H9 (cell line): ENCODE data around the gene CD80. TPM values are rescaled to one million over a fixed set of nuclear protein-coding genes. Genes with fewer than 3 reads are reported as not detected.

Experiments
- DNase-seq: peaks from one replicate; pipeline ENCODE4 v3.0.0-alpha.2; 2017
- H2AFZ ChIP-seq: one replicate; pipeline ENCODE4 v1.6.1; 2013; ENCODE audit warnings: mild to moderate bottlenecking, low read length, control low read depth, moderate library complexity
- H2AK5ac ChIP-seq: 2 replicates; pipeline ENCODE4 v1.6.1; 2013; ENCODE audit warnings: low read length, control low read depth, mixed read lengths; ENCODE audit not compliant: insufficient read length
- H2BK120ac ChIP-seq: one replicate; pipeline ENCODE4 v1.6.1; 2013; ENCODE audit warnings: low read depth, mild to moderate bottlenecking, low read length, control low read depth, inconsistent platforms; ENCODE audit not compliant: poor library complexity, severe bottlenecking
- H2BK12ac ChIP-seq: 2 replicates; pipeline ENCODE4 v1.6.1; 2013; ENCODE audit warnings: low read length, control low read depth, mixed read lengths, low read depth; ENCODE audit not compliant: insufficient read length
- H2BK15ac ChIP-seq: 2 replicates; pipeline ENCODE4 v1.6.1; 2013; ENCODE audit warnings: low read depth, low read length, control low read depth
- H2BK20ac ChIP-seq: one replicate; pipeline ENCODE4 v1.6.1; 2013; ENCODE audit warnings: low read depth, mild to moderate bottlenecking, low read length, control low read depth, inconsistent platforms; ENCODE audit not compliant: poor library complexity, severe bottlenecking
- H2BK5ac ChIP-seq: 2 replicates; pipeline ENCODE4 v1.6.1; 2013; ENCODE audit warnings: low read length, control low read depth, mixed read lengths; ENCODE audit not compliant: insufficient read length
- H3K14ac ChIP-seq: 2 replicates; pipeline ENCODE4 v1.6.1; 2013; ENCODE audit warnings: low read length, control low read depth; ENCODE audit not compliant: insufficient read depth
- H3K18ac ChIP-seq: 2 replicates; pipeline ENCODE4 v1.6.1; 2013; ENCODE audit warnings: low read depth, mild to moderate bottlenecking, mixed read lengths, low read length, control low read depth; ENCODE audit not compliant: insufficient read length
- H3K23ac ChIP-seq: 2 replicates; pipeline ENCODE4 v1.6.1; 2013; ENCODE audit warnings: low read length, control low read depth, mixed read lengths, low read depth; ENCODE audit not compliant: insufficient read length
- H3K23me2 ChIP-seq: 2 replicates; pipeline ENCODE4 v1.6.1; 2013; ENCODE audit warnings: low read depth, mild to moderate bottlenecking, mixed read lengths, low read length, control low read depth; ENCODE audit not compliant: insufficient read length, poor library complexity, severe bottlenecking
- H3K27ac ChIP-seq: 2 replicates; pipeline ENCODE4 v1.5.1; 2013; ENCODE audit warnings: low read length, control low read depth, mixed read lengths, low read depth; ENCODE audit not compliant: insufficient read length
- H3K27me3 ChIP-seq: 2 replicates; pipeline ENCODE4 v1.6.1; 2013; ENCODE audit warnings: low read length, control low read depth, inconsistent platforms; ENCODE audit not compliant: insufficient read depth
- H3K4ac ChIP-seq: 2 replicates; pipeline ENCODE4 v1.6.1; 2013; ENCODE audit warnings: low read depth, mild to moderate bottlenecking, control low read depth, inconsistent platforms, low read length, moderate library complexity
- H3K4me1 ChIP-seq: 2 replicates; pipeline ENCODE4 v1.6.1; 2013; ENCODE audit warnings: low read length, control low read depth, inconsistent platforms; ENCODE audit not compliant: insufficient read depth
- H3K4me2 ChIP-seq: 2 replicates; pipeline ENCODE4 v1.6.1; 2013; ENCODE audit warnings: low read length, control low read depth, mixed read lengths; ENCODE audit not compliant: insufficient read length, insufficient read depth
- H3K56ac ChIP-seq: 2 replicates; pipeline ENCODE4 v1.6.1; 2013; ENCODE audit warnings: low read depth, mild to moderate bottlenecking, mixed read lengths, low read length, control low read depth; ENCODE audit not compliant: insufficient read length
- H3K79me1 ChIP-seq: 2 replicates; pipeline ENCODE4 v1.6.1; 2013; ENCODE audit warnings: low read depth, mild to moderate bottlenecking, moderate library complexity, low read length, control low read depth, inconsistent platforms; ENCODE audit not compliant: insufficient read depth, poor library complexity, severe bottlenecking
- H3K79me2 ChIP-seq: 2 replicates; pipeline ENCODE4 v1.6.1; 2013; ENCODE audit warnings: low read length, control low read depth, inconsistent platforms; ENCODE audit not compliant: insufficient read depth
- H3K9ac ChIP-seq: 2 replicates; pipeline ENCODE4 v1.6.1; 2013; ENCODE audit warnings: low read length, control low read depth, mixed read lengths; ENCODE audit not compliant: insufficient read length; ENCODE audit errors: extremely low read depth
- H3K9me3 ChIP-seq: one replicate; pipeline ENCODE4 v1.6.1; 2013; ENCODE audit warnings: low read depth, low read length, inconsistent platforms; ENCODE audit not compliant: control insufficient read depth
- H3T11ph ChIP-seq: one replicate; pipeline ENCODE4 v1.6.1; 2013; ENCODE audit warnings: mild to moderate bottlenecking, low read length, control low read depth, inconsistent platforms
- H4K20me1 ChIP-seq: one replicate; pipeline ENCODE4 v1.6.1; 2013; ENCODE audit not compliant: control insufficient read depth, insufficient read length, insufficient read depth
- H4K5ac ChIP-seq: 2 replicates; pipeline ENCODE4 v1.6.1; 2013; ENCODE audit warnings: low read depth, mild to moderate bottlenecking, mixed read lengths, low read length, control low read depth; ENCODE audit not compliant: insufficient read length
- H4K8ac ChIP-seq: replicated peaks from 2 replicates; pipeline ENCODE4 v1.6.1; 2013; ENCODE audit warnings: low read length, control low read depth, mixed read lengths, low read depth; ENCODE audit not compliant: insufficient read length
- H4K91ac ChIP-seq: 2 replicates; pipeline ENCODE4 v1.6.1; 2013; ENCODE audit warnings: low read depth, mild to moderate bottlenecking, moderate library complexity, mixed read lengths, low read length, control low read depth; ENCODE audit not compliant: insufficient read length
- H3K27ac Mint-ChIP-seq, 3 experiments: 2 replicates in 2 of 3; 3 replicates in 1 of 3; pipeline ENCODE4 v1.8.0; 2020 to 2021; ENCODE audit warnings: mixed read lengths in 3 of 3, mild to moderate bottlenecking in 1 of 3, moderate library complexity in 1 of 3
- H3K27me3 Mint-ChIP-seq: 2 replicates; pipeline ENCODE4 v1.8.0; 2021; ENCODE audit warnings: low read depth, mild to moderate bottlenecking, moderate library complexity, mixed read lengths
- H3K36me3 Mint-ChIP-seq, 3 experiments: 2 replicates in 2 of 3; 3 replicates in 1 of 3; pipeline ENCODE4 v1.8.0; 2020 to 2021; ENCODE audit warnings: low read depth in 3 of 3, mixed read lengths in 3 of 3; ENCODE audit not compliant: insufficient read depth in 1 of 3
- H3K4me1 Mint-ChIP-seq, 2 experiments: 2 replicates each; pipeline ENCODE4 v1.8.0; 2020; ENCODE audit warnings: mixed read lengths in 2 of 2
- H3K4me3 Mint-ChIP-seq, 2 experiments: 2 replicates in 1 of 2; 3 replicates in 1 of 2; pipeline ENCODE4 v1.8.0; 2020 to 2021; ENCODE audit warnings: mild to moderate bottlenecking in 2 of 2, mixed read lengths in 2 of 2, moderate library complexity in 1 of 2
- H3K9me3 Mint-ChIP-seq, 2 experiments: 2 replicates in 1 of 2; 3 replicates in 1 of 2; pipeline ENCODE4 v1.8.0; 2020; ENCODE audit warnings: mild to moderate bottlenecking in 2 of 2, mixed read lengths in 2 of 2, moderate library complexity in 1 of 2
- CTCF ChIP-seq: fragments of 200-600 bp; sonication (generic); conservative IDR thresholded peaks from 3 replicates; pipeline ENCODE4 v1.8.0; 2021; ENCODE audit warnings: antibody characterized with exemption, mild to moderate bottlenecking
- WGBS: extraction: QIAGEN DNeasy Blood & Tissue Kit; methylation state at CpG from one replicate; pipeline ENCODE4 v1.1.7; 2013; ENCODE audit warnings: missing lambda C conversion rate, low lambda C conversion rate, mixed read lengths; ENCODE audit not compliant: insufficient read length; ENCODE audit errors: extremely low coverage; 5-methylcytosine and 5-hydroxymethylcytosine counted together
- total RNA-seq: library from RNA; stranded (reverse); gene quantifications from 2 replicates; pipeline ENCODE4 v1.2.1, GENCODE V29; 2021

CD80 gene
- total RNA-seq, 1 experiment from 2014 or later = not detected

GRCh38 chr3:119585856-119586570 is 26.6 kb upstream of the CD80 start:
- H3K9ac ChIP-seq = no peak overlapping the region
- no peak overlapping the region for H3K4me2 ChIP-seq
- no peak overlapping the region for H2AFZ ChIP-seq
- no peak overlapping the region for H4K8ac ChIP-seq
- H3K27ac ChIP-seq = no peak overlapping the region
- no peaks in the 10 kb centered on the region for H3K23me2 ChIP-seq
- H2BK120ac ChIP-seq = no peak overlapping the region
- no peak overlapping the region for H2AK5ac ChIP-seq
- peaks cover 6 to 11% of the 10 kb centered on the region in 2 experiments; a peak in 4 of 5 replicates for H3K9me3 Mint-ChIP-seq
- TF ChIP-seq CTCF = no peak
- no peaks in the 10 kb centered on the region for H3K9me3 ChIP-seq
- no peak overlapping the region for H4K5ac ChIP-seq
- WGBS = no CpG with 5 or more reads among the region's 11 CpGs
- H3K4me1 Mint-ChIP-seq = peaks cover 17 to 24% of the 10 kb centered on the region in 2 experiments
- no peaks in the 10 kb centered on the region for H3K27me3 ChIP-seq
- no peak for DNase-seq
- H3K23ac ChIP-seq = no peak overlapping the region
- H3K36me3 Mint-ChIP-seq = peaks cover 0 to 9% (median 2%) of the 10 kb centered on the region in 3 experiments; a peak in 6 of 7 replicates
- no peak overlapping the region for H3K56ac ChIP-seq
- H2BK12ac ChIP-seq = no peak overlapping the region
- no peak overlapping the region for H2BK20ac ChIP-seq
- no peak overlapping the region for H2BK5ac ChIP-seq
- no peak overlapping the region for H3K4me3 Mint-ChIP-seq
- no peaks in the 10 kb centered on the region for H4K20me1 ChIP-seq
- no peaks in the 10 kb centered on the region for H3K79me2 ChIP-seq
- H3K79me1 ChIP-seq = no peaks in the 10 kb centered on the region
- no peak overlapping the region for H3K18ac ChIP-seq
- no peak overlapping the region for H3T11ph ChIP-seq
- H3K14ac ChIP-seq = no peak overlapping the region
- H3K4me1 ChIP-seq = no peaks in the 10 kb centered on the region; the same call in 1 of the 2 replicates
- H3K4ac ChIP-seq = no peak overlapping the region
- H4K91ac ChIP-seq = no peak overlapping the region
- no peak overlapping the region for H2BK15ac ChIP-seq
- peaks cover 4% of the 10 kb centered on the region for H3K27me3 Mint-ChIP-seq
- H3K27ac Mint-ChIP-seq = no peak overlapping the region
